ENCODE results near the gene KLHL6.
"Not testable (repeated sequence)": the region's sequence is repeated elsewhere in the genome, so short reads cannot be mapped to it uniquely, and the experiment has no call there.

Gene KLHL6

GRCh38 chr3:183533412-183534132, 21.9 kb downstream of the KLHL6 start:
- no peak overlapping the region for H3K4me3 ChIP-seq (ENCODE audit: low read depth, low read length)

- no peak overlapping the region for H3K4me3 ChIP-seq (ENCODE audit: low read depth, low read length)
These were observed 22.7 kb downstream of the KLHL6 start for GRCh38 chr3:183532620-183533411.

DNA sequence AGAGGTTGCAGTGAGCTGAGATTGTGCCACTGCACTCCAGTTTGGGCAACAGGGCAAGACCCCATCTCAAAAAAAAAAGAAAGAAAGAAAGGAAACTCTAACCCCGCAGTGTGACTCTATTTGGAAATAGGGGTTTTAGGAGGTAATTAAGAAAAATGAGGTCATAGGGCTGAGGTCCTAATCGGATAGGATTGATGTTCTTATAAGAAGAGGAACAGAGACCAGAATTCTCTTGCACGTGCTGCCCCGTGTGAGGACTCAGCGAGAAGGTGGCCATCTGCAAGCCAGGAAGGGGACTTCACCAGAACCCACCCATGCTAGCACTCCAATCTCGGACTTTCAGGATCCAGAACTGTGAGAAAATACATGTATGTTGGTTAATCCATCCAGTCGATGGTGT, 25.8 kb downstream of the KLHL6 start:
- H3K4me3 ChIP-seq (ENCODE audit: low read depth, low read length): no peak overlapping the region

DNA sequence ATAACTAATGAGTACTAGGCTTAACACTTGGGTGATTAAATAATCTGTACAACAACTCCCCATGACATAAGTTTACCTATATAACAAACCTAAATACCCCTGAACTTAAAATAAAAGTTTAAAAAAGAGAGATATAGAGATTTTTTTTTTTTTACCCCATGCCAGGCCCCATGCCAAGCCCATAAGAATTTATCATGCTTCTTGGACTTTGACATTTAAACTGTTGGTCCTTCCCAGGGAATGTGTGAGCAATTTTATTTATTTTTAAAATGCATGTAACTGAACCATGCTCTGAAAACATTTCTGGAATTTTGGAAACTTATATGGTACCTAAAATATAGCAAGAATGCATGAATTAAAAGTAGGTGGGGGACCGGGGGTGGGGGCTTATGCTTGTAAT, 26.3 kb downstream of the KLHL6 start:
- no peak overlapping the region for H3K4me3 ChIP-seq (ENCODE audit: low read depth, low read length)

GRCh38 chr3:183528758-183529157, 26.7 kb downstream of the KLHL6 start:
- not testable (repeated sequence) for H3K4me3 ChIP-seq (ENCODE audit: low read depth, low read length)

DNA sequence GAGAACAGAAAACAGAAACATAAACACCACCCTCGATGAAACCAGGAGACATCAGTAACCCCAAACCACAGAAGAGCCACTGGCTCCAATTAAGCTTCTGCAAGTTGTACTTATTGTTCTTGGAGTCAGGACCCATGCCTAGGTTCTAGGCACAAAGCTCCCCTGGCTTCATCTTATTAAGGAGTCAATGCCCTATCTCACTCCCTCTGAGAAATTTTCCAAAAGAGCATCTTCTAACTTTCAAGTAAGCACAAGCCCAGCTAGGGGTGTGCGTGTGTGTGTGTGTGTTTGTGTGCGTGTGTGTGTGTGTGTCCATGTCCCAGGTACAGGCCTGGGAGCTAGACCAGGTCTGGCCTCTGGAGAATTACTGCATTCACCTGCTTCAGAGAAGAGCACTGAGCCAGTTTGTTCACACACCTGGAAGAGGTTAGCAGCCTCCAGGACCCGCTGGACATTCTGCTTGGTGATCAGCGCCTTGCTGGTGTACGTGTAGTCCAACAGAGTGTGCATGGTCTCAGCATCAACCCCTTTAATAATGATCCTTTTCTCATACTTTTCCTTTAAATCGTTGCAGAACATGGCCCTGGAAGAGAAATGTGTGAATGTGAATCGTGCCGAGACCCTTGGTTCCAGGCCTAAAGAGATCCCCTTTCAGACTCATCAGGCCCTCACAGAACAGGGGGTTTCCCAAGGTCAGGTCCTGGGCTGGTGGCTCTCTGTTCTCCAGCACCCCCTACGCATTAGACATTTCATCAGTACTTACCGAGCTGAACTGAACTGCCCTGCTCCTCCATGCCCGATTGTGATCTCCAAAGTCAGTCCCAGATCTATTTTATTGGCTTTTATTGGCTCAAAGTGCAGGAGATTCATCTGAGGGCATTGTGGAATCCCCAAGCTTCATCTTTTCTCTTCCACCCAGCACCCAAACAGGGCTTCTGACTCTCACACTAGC, 27.8 kb downstream of the KLHL6 start:
- no peak overlapping the region for H3K4me3 ChIP-seq (ENCODE audit: low read depth, low read length)

GRCh38 chr3:183526838-183527427, 28.6 kb downstream of the KLHL6 start:
- no peak overlapping the region for H3K4me3 ChIP-seq (ENCODE audit: low read depth, low read length)

GRCh38 chr3:183524476-183524875, 31.0 kb downstream of the KLHL6 start:
- H3K4me3 ChIP-seq (ENCODE audit: low read depth, low read length): no peak overlapping the region

GRCh38 chr3:183520741-183521556, 34.6 kb downstream of the KLHL6 start:
- not testable (repeated sequence) for H3K4me3 ChIP-seq (ENCODE audit: low read depth, low read length)

GRCh38 chr3:183520295-183520694, 35.2 kb downstream of the KLHL6 start:
- not testable (repeated sequence) for H3K4me3 ChIP-seq (ENCODE audit: low read depth, low read length)

DNA sequence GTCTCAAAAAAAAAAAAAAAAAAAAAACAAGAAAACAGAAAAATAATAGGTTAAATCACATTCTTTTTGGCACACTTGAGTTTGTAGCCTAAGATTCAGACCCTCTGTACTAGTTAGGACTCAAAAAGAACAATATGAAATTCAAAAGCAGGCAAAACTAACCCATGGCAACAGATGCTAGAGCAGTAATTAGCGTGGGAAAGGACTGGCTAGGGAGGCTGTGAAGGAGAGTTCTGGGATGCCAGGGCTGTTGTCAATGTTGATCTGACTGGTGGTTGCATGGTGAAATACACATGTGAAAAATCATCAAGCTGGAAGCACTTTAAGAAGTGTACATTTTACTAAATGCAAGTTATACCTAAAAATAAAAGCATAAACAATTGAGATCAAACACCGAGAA, 35.6 kb downstream of the KLHL6 start:
- no peak overlapping the region for H3K4me3 ChIP-seq (ENCODE audit: low read depth, low read length)

DNA sequence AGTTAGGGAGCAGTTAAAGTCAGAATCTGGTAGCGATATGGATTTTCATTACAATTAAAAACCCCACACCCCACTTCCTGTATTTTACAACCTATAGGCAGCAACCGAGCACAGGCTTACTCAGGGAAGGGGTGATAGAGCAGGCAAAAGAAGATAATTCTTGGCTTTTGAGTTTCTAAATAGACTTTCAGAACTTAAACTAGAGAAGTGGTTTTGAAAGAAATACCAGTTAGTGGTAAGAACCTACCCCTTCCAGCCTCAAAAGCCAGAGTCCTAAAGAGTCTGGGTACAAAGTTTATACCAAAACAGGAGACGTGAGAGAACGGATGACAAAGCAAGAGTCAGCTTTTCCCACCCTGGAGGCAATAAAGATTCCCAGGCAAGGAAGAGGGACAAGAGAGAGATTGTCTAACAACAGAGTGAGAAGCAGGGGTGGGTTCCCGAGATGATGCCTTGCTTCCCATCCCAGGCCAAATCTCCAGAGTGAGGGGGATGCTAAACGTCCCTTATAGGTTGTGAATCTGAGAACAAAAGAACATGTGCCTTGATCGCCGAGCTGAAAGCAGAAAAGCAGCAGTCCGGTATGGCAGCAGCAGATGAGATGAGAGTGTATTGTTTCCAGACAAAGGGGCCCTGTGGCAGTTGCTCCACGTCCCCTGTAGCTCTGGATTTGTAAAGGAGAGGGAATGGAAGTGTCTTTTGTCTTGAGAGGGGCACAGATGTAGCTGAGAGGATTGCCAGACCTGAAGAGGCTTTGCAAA, 36.8 kb downstream of the KLHL6 start:
- no peak overlapping the region for H3K4me3 ChIP-seq (ENCODE audit: low read depth, low read length)

- H3K4me3 ChIP-seq (ENCODE audit: low read depth, low read length): no peak overlapping the region
These were observed 37.9 kb downstream of the KLHL6 start for GRCh38 chr3:183517607-183518006.

DNA sequence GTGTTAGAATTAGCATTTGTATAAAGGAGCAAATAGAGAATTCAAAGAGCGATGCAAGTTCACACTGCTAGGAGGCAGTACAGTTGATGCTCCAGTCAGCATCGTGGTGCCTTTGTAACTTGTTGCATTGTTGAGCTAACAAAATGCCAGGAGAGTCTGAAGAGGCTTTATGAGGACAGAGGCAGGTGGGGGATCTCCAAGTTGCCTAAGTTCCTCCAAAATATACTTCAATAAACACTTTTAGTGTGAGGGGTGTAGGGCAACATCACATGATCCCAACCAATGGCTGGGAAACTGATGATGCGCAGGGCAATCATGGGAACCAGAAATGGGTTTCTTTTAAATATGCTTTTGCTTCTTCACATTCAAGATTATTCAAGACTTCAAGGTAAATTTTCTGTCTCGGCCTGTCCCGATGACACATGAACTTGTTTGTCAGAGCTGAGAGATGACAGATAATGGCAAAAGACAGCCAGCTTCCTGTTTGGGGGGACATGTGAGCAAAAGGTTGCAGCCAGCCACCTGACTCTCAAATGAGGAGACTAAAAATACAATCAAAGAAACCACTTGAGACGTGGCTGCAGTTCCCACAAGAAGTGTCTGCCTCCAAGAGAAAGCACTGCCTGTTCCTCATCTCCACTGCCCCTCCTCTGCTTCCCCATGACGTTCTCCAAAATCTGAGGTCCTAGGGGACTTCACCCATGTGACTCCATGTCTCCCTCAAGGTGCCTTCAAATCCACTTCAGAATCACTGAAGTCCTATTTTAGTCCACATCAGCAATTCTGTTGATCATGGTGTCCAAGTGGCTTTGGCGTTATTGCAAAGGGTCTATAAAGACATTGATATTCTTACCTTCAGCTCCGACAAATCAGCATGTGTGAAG, 39.3 kb downstream of the KLHL6 start:
- H3K4me3 ChIP-seq (ENCODE audit: low read depth, low read length): no peak overlapping the region

DNA sequence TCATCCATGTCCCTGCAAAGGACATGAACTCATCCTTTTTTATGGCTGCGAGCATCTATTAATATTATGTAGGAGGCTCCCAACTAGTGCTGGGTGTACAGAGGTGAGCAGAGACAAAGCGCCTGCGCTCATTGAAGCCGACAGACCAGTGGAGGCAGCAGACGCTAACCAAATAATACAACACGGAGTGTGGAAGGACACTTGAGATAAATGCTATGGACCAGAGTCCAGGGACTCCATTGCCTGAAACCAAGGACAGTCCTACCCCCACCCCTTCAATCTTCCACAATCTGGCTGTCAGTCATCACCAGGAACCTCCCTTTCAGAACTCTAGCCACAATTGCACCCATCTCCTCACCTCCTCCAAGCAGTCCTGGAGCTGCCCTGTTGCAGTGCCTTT, 41.5 kb downstream of the KLHL6 start:
- no peak overlapping the region for H3K4me3 ChIP-seq (ENCODE audit: low read depth, low read length)

- no peak overlapping the region for H3K4me3 ChIP-seq (ENCODE audit: low read depth, low read length)
These were observed 42.3 kb downstream of the KLHL6 start for GRCh38 chr3:183513046-183513706.

DNA sequence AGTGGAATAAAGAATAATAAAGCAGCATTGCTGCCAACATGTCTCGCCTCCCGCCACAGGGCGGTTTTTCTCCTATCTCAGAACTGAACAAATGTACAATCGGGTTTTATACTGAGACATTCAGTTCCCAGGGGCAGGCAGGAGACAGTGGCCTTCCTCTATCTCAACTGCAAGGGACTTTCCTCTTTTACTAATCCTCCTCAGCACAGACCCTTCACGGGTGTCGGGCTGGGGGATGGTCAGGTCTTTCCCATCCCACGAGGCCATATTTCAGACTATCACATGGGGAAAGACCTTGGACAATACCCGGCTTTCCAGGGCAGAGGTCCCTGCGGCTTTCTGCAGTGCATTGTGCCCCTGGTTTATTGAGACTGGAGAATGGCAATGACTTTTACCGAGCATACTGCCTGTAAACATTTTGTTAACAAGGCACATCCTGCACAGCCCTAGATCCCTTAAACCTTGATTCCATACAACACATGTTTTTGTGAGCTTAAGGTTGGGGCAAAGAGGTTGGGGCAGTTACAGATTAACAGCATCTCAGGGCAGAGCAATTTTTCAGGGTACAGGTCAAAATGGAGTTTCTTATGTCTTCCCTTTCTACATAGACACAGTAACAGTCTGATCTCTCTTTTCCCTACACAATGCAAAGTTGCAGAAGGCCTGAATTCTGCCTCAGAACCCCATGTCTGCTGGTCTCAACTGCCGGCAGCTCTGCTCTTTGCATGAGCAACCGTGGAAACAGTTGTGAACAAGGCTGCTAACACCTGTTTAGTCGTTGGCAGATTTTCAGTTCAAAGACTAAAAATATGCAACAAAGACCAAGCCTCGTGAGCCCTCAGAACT, 44.0 kb downstream of the KLHL6 start:
- not testable (repeated sequence) for H3K4me3 ChIP-seq (ENCODE audit: low read depth, low read length)
